Measurements from ENCODE around the gene SLC2A2.

The SLC2A2 gene

GRCh38 chr3:171013822-171014748 is 12.4 kb downstream of the SLC2A2 start:
- no peaks in the 10 kb centered on the region for H3K36me3 ChIP-seq (replicated peaks)

GRCh38 chr3:171011873-171012336 is 14.6 kb downstream of the SLC2A2 start:
- H3K36me3 ChIP-seq (replicated peaks), result no peaks in the 10 kb centered on the region
- DNase-seq (ENCODE audit: low spot score in 2 of 2), result no peak
- no peaks in the 10 kb centered on the region for H3K27me3 ChIP-seq (ENCODE audit: low read depth)
- H3K4me3 ChIP-seq, result no peak overlapping the region
- H3K4me1 ChIP-seq, result no peaks in the 10 kb centered on the region
- in situ Hi-C loops (cut with MboI; ENCODE audit: low sequenced_read_pairs), result no loop called here
- no peaks in the 10 kb centered on the region for H3K9me3 ChIP-seq

More at GRCh38 chr3:171013822-171014748, 12.4 kb downstream of the SLC2A2 start:
- H3K9me3 ChIP-seq, result no peaks in the 10 kb centered on the region
- in situ Hi-C loops (cut with MboI; ENCODE audit: low sequenced_read_pairs), result no loop called here
- no peak overlapping the region for H3K4me3 ChIP-seq
- no peaks in the 10 kb centered on the region for H3K4me1 ChIP-seq
- no peaks in the 10 kb centered on the region for H3K27me3 ChIP-seq (ENCODE audit: low read depth)
- no peak for DNase-seq (ENCODE audit: low spot score in 2 of 2)

GRCh38 chr3:171011109-171011872 is 15.2 kb downstream of the SLC2A2 start:
- Histone ChIP-seq H3K9me3 (no peaks in the 10 kb centered on the region), H3K4me3 (no peak overlapping the region), H3K4me1 (no peaks in the 10 kb centered on the region), H3K27me3 (ENCODE audit: low read depth) (no peaks in the 10 kb centered on the region), H3K36me3 (replicated peaks) (no peaks in the 10 kb centered on the region)
- no peak for DNase-seq (ENCODE audit: low spot score in 2 of 2)
- in situ Hi-C loops (cut with MboI; ENCODE audit: low sequenced_read_pairs), result no loop called here

- no peaks in the 10 kb centered on the region for H3K36me3 ChIP-seq (replicated peaks)
- no peak for DNase-seq (ENCODE audit: low spot score in 2 of 2)
- H3K4me3 ChIP-seq, result no peak overlapping the region
- H3K9me3 ChIP-seq, result no peaks in the 10 kb centered on the region
- peaks cover 6% of the 10 kb centered on the region; the same call in 1 of the 2 replicates for H3K4me1 ChIP-seq
- H3K27me3 ChIP-seq (ENCODE audit: low read depth), result no peaks in the 10 kb centered on the region
- in situ Hi-C loops (cut with MboI; ENCODE audit: low sequenced_read_pairs), result no loop called here
Observed at GRCh38 chr3:171007316-171007715, 19.2 kb downstream of the SLC2A2 start.

- Histone ChIP-seq H3K36me3 (replicated peaks) (no peaks in the 10 kb centered on the region), H3K9me3 (no peaks in the 10 kb centered on the region), H3K4me3 (no peak overlapping the region), H3K27me3 (ENCODE audit: low read depth) (no peaks in the 10 kb centered on the region), H3K4me1 (peaks cover 6% of the 10 kb centered on the region; the same call in 1 of the 2 replicates)
- no peak for DNase-seq (ENCODE audit: low spot score in 2 of 2)
- in situ Hi-C loops (cut with MboI; ENCODE audit: low sequenced_read_pairs), result no loop called here
Observed at GRCh38 chr3:171005648-171006047, 20.9 kb downstream of the SLC2A2 start.

- no peaks in the 10 kb centered on the region for H3K36me3 ChIP-seq (replicated peaks)
- in situ Hi-C loops (cut with MboI; ENCODE audit: low sequenced_read_pairs), result no loop called here
Observed at GRCh38 chr3:171001957-171002694, 24.4 kb downstream of the SLC2A2 start.

GRCh38 chr3:171001250-171001893 is 25.1 kb downstream of the SLC2A2 start:
- no peaks in the 10 kb centered on the region for H3K9me3 ChIP-seq
- H3K27me3 ChIP-seq (ENCODE audit: low read depth), result no peaks in the 10 kb centered on the region
- H3K4me1 ChIP-seq, result peaks cover 6% of the 10 kb centered on the region; the same call in 1 of the 2 replicates
- H3K36me3 ChIP-seq (replicated peaks), result no peaks in the 10 kb centered on the region
- no peak overlapping the region for H3K4me3 ChIP-seq
- DNase-seq (ENCODE audit: low spot score in 2 of 2), result no peak
- in situ Hi-C loops (cut with MboI; ENCODE audit: low sequenced_read_pairs), result no loop called here

More at GRCh38 chr3:171001957-171002694, 24.4 kb downstream of the SLC2A2 start:
- DNase-seq (ENCODE audit: low spot score in 2 of 2), result no peak
- H3K9me3 ChIP-seq, result no peaks in the 10 kb centered on the region
- H3K4me1 ChIP-seq, result peaks cover 6% of the 10 kb centered on the region; the same call in 1 of the 2 replicates
- no peaks in the 10 kb centered on the region for H3K27me3 ChIP-seq (ENCODE audit: low read depth)
- no peak overlapping the region for H3K4me3 ChIP-seq

GRCh38 chr3:171000281-171000680 is 26.2 kb downstream of the SLC2A2 start:
- no peak for DNase-seq (ENCODE audit: low spot score in 2 of 2)
- in situ Hi-C loops (cut with MboI; ENCODE audit: low sequenced_read_pairs), result no loop called here
- Histone ChIP-seq H3K4me3 (no peak overlapping the region), H3K36me3 (replicated peaks) (no peaks in the 10 kb centered on the region), H3K27me3 (ENCODE audit: low read depth) (no peaks in the 10 kb centered on the region), H3K4me1 (peaks cover 2% of the 10 kb centered on the region; the same call in 1 of the 2 replicates), H3K9me3 (no peaks in the 10 kb centered on the region)

- DNase-seq (ENCODE audit: low spot score in 2 of 2), result no peak
- no peaks in the 10 kb centered on the region for H3K36me3 ChIP-seq (replicated peaks)
- no peaks in the 10 kb centered on the region for H3K9me3 ChIP-seq
- in situ Hi-C loops (cut with MboI; ENCODE audit: low sequenced_read_pairs), result no loop called here
- no peaks in the 10 kb centered on the region for H3K27me3 ChIP-seq (ENCODE audit: low read depth)
- no peak overlapping the region for H3K4me3 ChIP-seq
- no peaks in the 10 kb centered on the region for H3K4me1 ChIP-seq
Observed at GRCh38 chr3:170999737-171000242, 26.7 kb downstream of the SLC2A2 start.

- in situ Hi-C loops (cut with MboI; ENCODE audit: low sequenced_read_pairs), result no loop called here
- no peak overlapping the region for H3K4me3 ChIP-seq
Observed at GRCh38 chr3:170997961-170998913, 28.3 kb downstream of the SLC2A2 start.

GRCh38 chr3:170992854-170993253 is 33.7 kb downstream of the SLC2A2 start:
- no peaks in the 10 kb centered on the region for H3K9me3 ChIP-seq
- no peaks in the 10 kb centered on the region for H3K4me1 ChIP-seq
- H3K27me3 ChIP-seq (ENCODE audit: low read depth), result no peaks in the 10 kb centered on the region
- no peaks in the 10 kb centered on the region for H3K36me3 ChIP-seq (replicated peaks)
- no peak for DNase-seq (ENCODE audit: low spot score in 2 of 2)
- no peak overlapping the region for H3K4me3 ChIP-seq
- in situ Hi-C loops (cut with MboI; ENCODE audit: low sequenced_read_pairs), result no loop called here

More at GRCh38 chr3:170997961-170998913, 28.3 kb downstream of the SLC2A2 start:
- Histone ChIP-seq H3K9me3 (no peaks in the 10 kb centered on the region), H3K36me3 (replicated peaks) (no peaks in the 10 kb centered on the region), H3K27me3 (ENCODE audit: low read depth) (no peaks in the 10 kb centered on the region), H3K4me1 (no peaks in the 10 kb centered on the region)
- DNase-seq (ENCODE audit: low spot score in 2 of 2), result no peak

- DNase-seq (ENCODE audit: low spot score in 2 of 2), result no peak
- Histone ChIP-seq H3K4me3 (no peak overlapping the region), H3K4me1 (no peaks in the 10 kb centered on the region), H3K9me3 (no peaks in the 10 kb centered on the region), H3K36me3 (replicated peaks) (no peaks in the 10 kb centered on the region), H3K27me3 (ENCODE audit: low read depth) (no peaks in the 10 kb centered on the region)
- in situ Hi-C loops (cut with MboI; ENCODE audit: low sequenced_read_pairs), result no loop called here
Observed at GRCh38 chr3:170991664-170992063, 34.9 kb downstream of the SLC2A2 start.

Data from HAP-1 (cell line).